8988T (cell line): ENCODE data around the gene CLPTM1L.

Experiments
- DNase-seq: peaks from one replicate; pipeline ENCODE4 v3.0.0; 2011

CLPTM1L gene

GRCh38 chr5:1270933-1271914 lies 73.7 kb downstream of the CLPTM1L start:
- DNase-seq, result no peak

GRCh38 chr5:1270426-1270825 lies 74.5 kb downstream of the CLPTM1L start:
- no peak for DNase-seq

GRCh38 chr5:1268666-1269065 lies 76.2 kb downstream of the CLPTM1L start:
- DNase-seq, result no peak

GRCh38 chr5:1268056-1268455 lies 76.8 kb downstream of the CLPTM1L start:
- DNase-seq, result no peak
